Activated T-helper 2 cell treated with anti-CD3 and anti-CD28 coated beads, Interferon-gamma antibody, Interleukin-2, Interleukin-4, amounts not matched to agents 10 μg/mL and 5 μg/mL and 100 μg/mL, durations not matched to agents 14 hours and 24 hours and 36 hours (primary cell): ENCODE results near the gene RSPH10B. TPM values are rescaled to one million over a fixed set of nuclear protein-coding genes. Genes with fewer than 3 reads are reported as not detected.
"Not testable (repeated sequence)": the region's sequence is repeated elsewhere in the genome, so short reads cannot be mapped to it uniquely, and the experiment has no call there.

Source experiments
- DNase-seq: peaks from one replicate; pipeline ENCODE4 v3.0.0; 2021; ENCODE audit warnings: low spot score
- H3K27ac Mint-ChIP-seq: one replicate; pipeline ENCODE4 v1.8.0; 2021; ENCODE audit warnings: mixed read lengths
- H3K27me3 Mint-ChIP-seq: one replicate; pipeline ENCODE4 v1.8.0; 2021; ENCODE audit warnings: low read depth, mixed read lengths
- H3K36me3 Mint-ChIP-seq: one replicate; pipeline ENCODE4 v1.8.0; 2021; ENCODE audit warnings: low read depth, mixed read lengths
- H3K4me1 Mint-ChIP-seq: one replicate; pipeline ENCODE4 v1.8.0; 2021; ENCODE audit warnings: low read depth, mixed read lengths
- H3K4me3 Mint-ChIP-seq: one replicate; pipeline ENCODE4 v1.8.0; 2021; ENCODE audit warnings: low read depth, mild to moderate bottlenecking, moderate library complexity, mixed read lengths
- H3K9me3 Mint-ChIP-seq: one replicate; pipeline ENCODE4 v1.8.0; 2021; ENCODE audit warnings: mixed read lengths
- intact Hi-C: fragments of 100-400 bp; cut with micrococcal nuclease; formaldehyde crosslinking; loops from one replicate; pipeline ENCODE4 v1.15.1; 2023
- total RNA-seq: library from RNA; stranded (reverse); gene quantifications from 2 replicates; pipeline ENCODE4 v1.2.3, GENCODE V29; 2022

Gene RSPH10B
- 0.30 and 0.59 TPM in 2 replicates for total RNA-seq

- H3K4me3 Mint-ChIP-seq, intact Hi-C loops, H3K27me3 Mint-ChIP-seq, H3K9me3 Mint-ChIP-seq, H3K27ac Mint-ChIP-seq, DNase-seq, H3K36me3 Mint-ChIP-seq, H3K4me1 Mint-ChIP-seq: not testable (repeated sequence)
Observed at GRCh38 chr7:5970347-5970911, at the start of gene RSPH10B. TSS of gene RSPH10B (minus strand) at chr7:5970689. CDS start at chr7:5967116, 3,573 bp downstream.

GRCh38 chr7:6016653-6016966, 46.1 kb upstream of the RSPH10B start:
- Mint-ChIP-seq H3K36me3 (peaks cover 82% of the 10 kb centered on the region), H3K4me1 (peaks cover 11% of the 10 kb centered on the region)

DNA sequence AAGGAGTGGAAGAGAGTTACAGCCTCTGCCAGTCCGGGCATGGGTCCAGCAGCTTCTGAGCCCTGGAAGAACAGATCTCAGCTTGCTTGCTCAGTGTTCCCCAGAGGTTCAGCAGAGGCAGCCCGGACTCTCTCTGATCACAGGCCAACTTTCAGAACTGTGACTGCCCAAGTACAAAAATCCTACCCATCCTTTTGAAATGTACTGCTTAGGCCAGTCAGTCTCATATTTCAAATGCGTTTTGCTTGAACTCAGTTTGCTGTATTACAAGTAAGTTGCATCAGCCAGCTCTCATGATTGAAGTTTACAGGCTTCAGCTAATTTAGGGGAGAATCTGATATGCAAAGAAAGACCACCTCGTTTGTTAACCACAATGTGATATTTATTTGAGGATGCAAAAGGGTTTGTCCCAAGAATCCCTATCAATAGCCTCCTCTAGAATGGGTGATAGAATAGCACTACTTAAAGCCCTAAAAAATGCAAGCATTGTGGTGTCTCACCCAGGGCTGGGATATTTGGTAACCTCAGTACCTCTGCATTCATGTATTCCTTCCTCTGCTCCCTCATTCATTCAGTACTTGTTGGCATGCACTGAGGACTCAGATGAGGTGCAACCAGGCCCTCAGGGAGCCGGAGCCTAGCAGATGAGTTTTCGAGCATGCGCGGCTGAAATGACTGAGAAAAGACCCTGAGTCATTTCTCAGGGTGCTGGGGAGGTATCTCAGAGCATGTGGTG, 45.6 kb upstream of the RSPH10B start:
- peaks cover 82% of the 10 kb centered on the region for H3K36me3 Mint-ChIP-seq
- intact Hi-C loops: no loop called here

More at GRCh38 chr7:6016653-6016966, 46.1 kb upstream of the RSPH10B start:
- Mint-ChIP-seq H3K9me3 (no peaks in the 10 kb centered on the region), H3K27ac (no peak overlapping the region), H3K4me3 (no peak overlapping the region), H3K27me3 (no peaks in the 10 kb centered on the region)
- no peak for DNase-seq
- intact Hi-C loops: no loop called here

DNA sequence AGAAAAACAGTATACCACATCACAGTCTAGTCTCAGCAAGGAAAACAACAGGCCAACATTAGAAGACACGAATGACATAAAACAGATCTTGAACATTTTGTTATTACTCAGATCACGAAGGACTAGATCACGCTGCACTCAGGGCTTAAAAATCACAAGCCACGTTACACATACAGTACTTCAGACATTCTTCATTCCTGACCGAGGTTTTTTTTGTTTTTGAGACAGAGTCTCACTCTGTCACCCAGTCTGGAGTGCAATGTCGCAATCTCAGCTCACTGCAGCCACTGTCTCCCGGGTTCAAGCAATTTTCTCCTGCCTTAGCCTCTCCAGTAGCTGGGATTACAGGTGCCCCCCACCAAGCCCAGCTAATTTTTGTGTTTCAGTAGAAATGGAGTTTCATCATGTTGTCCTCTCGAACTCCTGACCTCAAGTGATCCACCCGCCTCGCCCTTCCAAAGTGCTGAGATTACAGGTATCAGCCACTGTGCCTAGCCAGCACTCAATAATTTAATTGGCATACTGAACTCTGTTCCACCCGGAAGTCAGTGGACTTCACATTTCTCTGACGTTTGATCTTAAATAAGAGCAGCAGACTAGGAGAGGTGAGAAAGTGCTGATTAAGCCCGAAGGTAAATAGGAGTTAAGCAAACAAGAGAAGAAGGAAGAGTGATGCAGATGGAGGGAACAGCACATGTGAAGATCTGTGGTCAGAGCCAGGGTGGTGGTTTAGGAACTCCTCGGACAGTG, 42.0 kb upstream of the RSPH10B start:
- Mint-ChIP-seq H3K36me3 (peaks cover 64% of the 10 kb centered on the region), H3K9me3 (no peaks in the 10 kb centered on the region), H3K4me3 (no peak overlapping the region), H3K4me1 (peaks cover 24% of the 10 kb centered on the region), H3K27me3 (no peaks in the 10 kb centered on the region), H3K27ac (no peak overlapping the region)
- no peak for DNase-seq
- intact Hi-C loops: no loop called here

More for the DNA sequence above, 45.6 kb upstream of the RSPH10B start:
- Mint-ChIP-seq H3K27ac (peak overlapping the region; percentile 22), H3K9me3 (no peaks in the 10 kb centered on the region), H3K27me3 (no peaks in the 10 kb centered on the region), H3K4me1 (peaks cover 13% of the 10 kb centered on the region), H3K4me3 (no peak overlapping the region)
- DNase-seq: no peak

DNA sequence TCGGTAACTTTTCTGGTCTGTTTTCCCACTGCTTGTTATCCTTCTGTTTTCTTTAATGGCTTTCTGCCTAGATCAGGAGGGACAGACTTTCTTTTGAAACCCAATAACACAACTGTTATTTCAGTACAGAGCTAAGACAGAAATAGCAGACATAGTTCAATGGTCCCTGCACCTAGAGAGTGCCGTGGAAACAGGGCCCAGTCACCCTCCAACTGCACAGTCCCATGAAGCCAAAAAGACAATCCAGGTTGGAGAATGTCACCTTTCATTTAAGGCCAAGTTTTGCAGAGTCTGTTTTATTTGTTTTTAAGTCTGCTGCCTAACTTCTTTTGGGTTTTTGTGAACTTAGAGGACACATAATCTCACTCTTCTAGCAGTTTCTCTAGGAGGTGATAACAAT, 41.1 kb upstream of the RSPH10B start:
- no peak overlapping the region for H3K27ac Mint-ChIP-seq
- H3K4me1 Mint-ChIP-seq: peaks cover 30% of the 10 kb centered on the region
- peak overlapping the region; percentile 87 for H3K4me3 Mint-ChIP-seq
- H3K27me3 Mint-ChIP-seq: no peaks in the 10 kb centered on the region
- H3K36me3 Mint-ChIP-seq: peaks cover 56% of the 10 kb centered on the region
- DNase-seq: no peak
- no peaks in the 10 kb centered on the region for H3K9me3 Mint-ChIP-seq
- intact Hi-C loops: no loop called here

GRCh38 chr7:6010370-6010769, 39.9 kb upstream of the RSPH10B start:
- DNase-seq, H3K9me3 Mint-ChIP-seq, intact Hi-C loops, H3K27me3 Mint-ChIP-seq: not testable (repeated sequence)
- peak overlapping the region; percentile 87 for H3K4me3 Mint-ChIP-seq
- peaks cover 30% of the 10 kb centered on the region for H3K4me1 Mint-ChIP-seq
- H3K36me3 Mint-ChIP-seq: peaks cover 46% of the 10 kb centered on the region
- peak overlapping the region; percentile 84 for H3K27ac Mint-ChIP-seq

- peak within 1 kb of the TSS; percentile 87 for H3K4me3 Mint-ChIP-seq
- H3K36me3 Mint-ChIP-seq: peaks cover 36% of the 10 kb centered on the region
- H3K27me3 Mint-ChIP-seq: no peaks in the 10 kb centered on the region
- intact Hi-C loops: loop anchor here (5.0 to 10.0 kb wide), 2 partner anchors 313 to 426 kb away; no protein-coding TSS in a partner anchor
- peaks cover 28% of the 10 kb centered on the region for H3K4me1 Mint-ChIP-seq
- H3K9me3 Mint-ChIP-seq: no peaks in the 10 kb centered on the region
- peak within 1 kb of the TSS; percentile 91 for H3K27ac Mint-ChIP-seq
- DNase-seq: peak; percentile 97
Observed at GRCh38 chr7:6008668-6009611, 38.5 kb upstream of the RSPH10B start, which contains the start of the genes AIMP2 and PMS2. TSS of gene AIMP2 (plus strand) at chr7:6009272. CDS start at chr7:6009364, 92 bp downstream. TSS of gene PMS2 (minus strand) at chr7:6009049. CDS start at chr7:6009019, 30 bp downstream.

DNA sequence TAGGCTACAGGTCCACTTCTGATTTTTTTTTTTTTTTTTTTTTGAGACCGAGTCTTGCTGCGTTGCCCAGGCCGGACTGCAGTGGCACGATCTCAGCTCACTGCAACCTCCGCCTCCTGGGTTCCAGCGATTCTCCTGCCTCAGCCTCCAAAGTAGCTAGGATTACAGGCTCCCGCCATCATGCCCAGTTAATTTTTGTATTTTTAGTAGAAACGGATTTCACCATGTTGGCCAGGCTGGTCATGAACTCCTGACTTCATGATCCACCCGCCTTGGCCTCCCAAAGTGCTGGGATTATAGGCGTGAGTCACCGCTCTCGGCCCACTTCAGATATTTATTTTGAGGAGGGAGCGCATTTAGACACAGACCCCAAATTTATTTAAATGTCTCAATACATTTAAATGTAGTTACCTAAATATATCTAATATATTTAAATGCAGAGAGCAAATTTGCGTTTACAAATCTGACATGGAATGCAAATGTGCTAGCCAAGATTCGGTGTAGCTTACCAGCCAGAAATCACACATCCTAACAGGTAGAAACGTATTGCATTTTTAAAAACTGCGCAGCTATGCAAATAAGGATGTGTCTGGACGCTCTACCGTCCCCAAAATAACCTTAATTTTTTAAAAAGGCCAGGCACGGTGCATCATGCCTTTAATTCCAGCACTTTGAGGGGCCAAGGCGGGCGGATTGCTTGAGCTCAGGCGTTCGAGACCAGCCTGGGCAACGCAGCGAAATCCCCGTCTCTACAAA, 37.5 kb upstream of the RSPH10B start:
- H3K4me1 Mint-ChIP-seq: peaks cover 28% of the 10 kb centered on the region
- H3K27me3 Mint-ChIP-seq, H3K9me3 Mint-ChIP-seq, DNase-seq: not testable (repeated sequence)
- intact Hi-C loops: loop anchor here (5.0 to 10.0 kb wide), 2 partner anchors 314 to 427 kb away; no protein-coding TSS in a partner anchor
- peaks cover 38% of the 10 kb centered on the region for H3K36me3 Mint-ChIP-seq
- peak overlapping the region; percentile 87 for H3K4me3 Mint-ChIP-seq
- H3K27ac Mint-ChIP-seq: peak overlapping the region; percentile 91

DNA sequence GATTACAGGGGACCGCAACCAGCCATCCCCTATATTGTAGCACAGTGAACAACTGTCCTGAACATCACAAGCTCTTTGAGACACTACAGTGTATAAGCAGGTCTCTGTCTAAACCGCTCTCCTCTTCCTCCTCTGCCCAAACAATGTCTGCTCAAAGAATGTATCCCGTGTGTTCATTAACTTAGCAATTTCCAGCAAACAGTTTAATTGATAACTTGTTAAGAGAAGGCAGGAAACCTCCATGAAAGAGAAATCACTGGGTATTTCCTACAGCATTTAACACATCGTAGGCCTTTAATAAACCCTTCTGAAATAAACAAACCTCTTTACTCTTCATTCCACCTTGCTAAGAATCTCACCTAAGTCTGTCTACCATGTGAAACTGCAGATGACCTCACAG, 36.9 kb upstream of the RSPH10B start:
- H3K27me3 Mint-ChIP-seq: no peaks in the 10 kb centered on the region
- peak overlapping the region; percentile 87 for H3K4me3 Mint-ChIP-seq
- no peak for DNase-seq
- H3K9me3 Mint-ChIP-seq: no peaks in the 10 kb centered on the region
- intact Hi-C loops: loop anchor here (5.0 to 10.0 kb wide), 2 partner anchors 315 to 427 kb away; no protein-coding TSS in a partner anchor
- H3K4me1 Mint-ChIP-seq: peaks cover 23% of the 10 kb centered on the region
- no peak overlapping the region for H3K27ac Mint-ChIP-seq
- peaks cover 35% of the 10 kb centered on the region for H3K36me3 Mint-ChIP-seq

DNA sequence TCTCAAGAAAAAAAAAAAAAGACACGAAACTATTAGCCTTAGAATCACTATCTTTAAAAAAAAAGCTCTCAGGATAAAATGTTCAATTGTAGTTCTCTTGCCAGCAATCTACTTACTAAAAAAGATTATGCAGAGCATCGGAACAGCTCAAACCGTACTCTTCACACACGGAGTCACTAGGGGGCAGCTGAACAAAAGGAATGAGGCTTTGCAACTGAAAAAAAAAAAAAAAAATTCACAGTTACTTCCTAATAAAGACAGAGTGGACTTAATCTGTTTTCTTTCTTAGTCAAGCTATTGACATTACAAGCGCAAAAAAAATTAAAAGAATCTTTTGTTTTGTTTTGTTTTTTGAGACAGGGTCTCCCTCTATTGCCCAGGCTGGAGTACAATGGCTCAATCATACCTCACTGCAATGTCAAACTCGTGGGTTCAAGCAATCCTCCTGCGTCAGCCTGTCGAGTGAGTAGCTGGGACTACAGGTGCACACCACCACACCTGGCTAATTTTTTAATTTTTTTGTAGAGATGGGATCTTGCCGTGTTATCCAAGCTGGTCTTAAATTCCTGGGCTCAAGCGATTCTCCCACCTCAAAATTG, 26.8 kb upstream of the RSPH10B start:
- intact Hi-C loops: no loop called here
- Mint-ChIP-seq H3K36me3 (peaks cover 50% of the 10 kb centered on the region), H3K4me1 (peaks cover 9% of the 10 kb centered on the region), H3K27me3 (no peaks in the 10 kb centered on the region), H3K9me3 (no peaks in the 10 kb centered on the region), H3K27ac (no peak overlapping the region), H3K4me3 (no peak overlapping the region)
- no peak for DNase-seq

- H3K27ac Mint-ChIP-seq, DNase-seq, H3K4me3 Mint-ChIP-seq, H3K27me3 Mint-ChIP-seq, H3K9me3 Mint-ChIP-seq, H3K4me1 Mint-ChIP-seq, intact Hi-C loops: not testable (repeated sequence)
- peaks cover 37% of the 10 kb centered on the region for H3K36me3 Mint-ChIP-seq
Observed at GRCh38 chr7:5987061-5987460, 16.6 kb upstream of the RSPH10B start.
